Measurements from ENCODE around the gene VASP. TPM values are rescaled to one million over a fixed set of nuclear protein-coding genes. Genes with fewer than 3 reads are reported as not detected.

VASP gene
- total RNA-seq, 6 experiments from 2014 or later, result 179 to 199 (median 185) TPM

- TF ChIP-seq CTCF (IDR thresholded peaks at IDR 0.05), result no peak
- Mint-ChIP-seq H3K4me1 (ENCODE audit: low read depth) (peaks cover 40% of the 10 kb centered on the region), H3K4me3 (no peak overlapping the region), H3K36me3 (ENCODE audit: low read depth) (peaks cover 10% of the 10 kb centered on the region), H3K9me3 (no peaks in the 10 kb centered on the region), H3K27ac (no peak overlapping the region), H3K27me3 (ENCODE audit: insufficient read depth) (no peaks in the 10 kb centered on the region; the same call in 1 of the 2 replicates)
- DNase-seq, result no peak
Measured at GRCh38 chr19:45574526-45574925, 67.2 kb downstream of the VASP start.

- TF ChIP-seq CTCF (IDR thresholded peaks at IDR 0.05), result no peak
- Mint-ChIP-seq H3K27ac (peak overlapping the region; percentile 9; the same call in 1 of the 2 replicates), H3K27me3 (ENCODE audit: insufficient read depth) (no peaks in the 10 kb centered on the region; the same call in 1 of the 2 replicates)
Measured at GRCh38 chr19:45575216-45575615, 67.9 kb downstream of the VASP start.

More at GRCh38 chr19:45575216-45575615, 67.9 kb downstream of the VASP start:
- peaks cover 33% of the 10 kb centered on the region for H3K4me1 Mint-ChIP-seq (ENCODE audit: low read depth)
- H3K4me3 Mint-ChIP-seq, result no peak overlapping the region
- no peaks in the 10 kb centered on the region for H3K9me3 Mint-ChIP-seq
- DNase-seq, result no peak
- H3K36me3 Mint-ChIP-seq (ENCODE audit: low read depth), result peaks cover 5% of the 10 kb centered on the region; the same call in 1 of the 2 replicates

Other genes starting within 250 kb of the VASP start
- gene CKM, start 184.6 kb upstream of the VASP start, total RNA-seq (2021; fragmentation: NEBNext Ultra II Directional; extraction: Animal tissue kit (Norgen Biotek cat#: 25700)), result not detected
- gene KLC3, start 166.7 kb upstream of the VASP start, total RNA-seq (2021; fragmentation: NEBNext Ultra II Directional; extraction: Animal tissue kit (Norgen Biotek cat#: 25700)), result not detected
- gene ERCC2, start 136.9 kb upstream of the VASP start, total RNA-seq (2021; fragmentation: NEBNext Ultra II Directional; extraction: Animal tissue kit (Norgen Biotek cat#: 25700)), result 100 to 1,000 TPM in 1 of 6 experiments, 10 to 100 TPM in 5; 80.2 to 108 (median 87.8) TPM
- gene PPP1R13L, start 102.4 kb upstream of the VASP start, total RNA-seq (2021; fragmentation: NEBNext Ultra II Directional; extraction: Animal tissue kit (Norgen Biotek cat#: 25700)), result 10 to 100 TPM; 10.2 to 24.7 (median 22.2) TPM
- gene POLR1G, start 100.8 kb upstream of the VASP start, total RNA-seq (2021; fragmentation: NEBNext Ultra II Directional; extraction: Animal tissue kit (Norgen Biotek cat#: 25700)), result 10 to 100 TPM; 13.7 to 25.8 (median 15.1) TPM
- gene ERCC1, start 83.6 kb upstream of the VASP start, total RNA-seq (2021; fragmentation: NEBNext Ultra II Directional; extraction: Animal tissue kit (Norgen Biotek cat#: 25700)), result 100 to 1,000 TPM; 106 to 129 (median 117) TPM
- gene FOSB, start 39.5 kb upstream of the VASP start, total RNA-seq (2021; fragmentation: NEBNext Ultra II Directional; extraction: Animal tissue kit (Norgen Biotek cat#: 25700)), result 10 to 100 TPM; 35.0 to 71.5 (median 62.9) TPM
- gene RTN2, start 10.4 kb upstream of the VASP start, total RNA-seq (2021; fragmentation: NEBNext Ultra II Directional; extraction: Animal tissue kit (Norgen Biotek cat#: 25700)), result 10 to 100 TPM; 10.3 to 21.3 (median 13.8) TPM
- gene PPM1N, start 9.0 kb upstream of the VASP start, total RNA-seq (2021; fragmentation: NEBNext Ultra II Directional; extraction: Animal tissue kit (Norgen Biotek cat#: 25700)), result 1 to 10 TPM in 4 of 6 experiments, under 1 TPM in 2; 0.80 to 1.3 (median 1.1) TPM
- gene OPA3, start 77.3 kb downstream of the VASP start, total RNA-seq (2021; fragmentation: NEBNext Ultra II Directional; extraction: Animal tissue kit (Norgen Biotek cat#: 25700)), result 10 to 100 TPM; 13.3 to 15.5 (median 14.3) TPM
- 10 to 100 TPM in 4 of 6 experiments, 1 to 10 TPM in 2; 3.7 to 16.8 (median 13.3) TPM for gene GPR4, start 94.7 kb downstream of the VASP start, total RNA-seq (2021; fragmentation: NEBNext Ultra II Directional; extraction: Animal tissue kit (Norgen Biotek cat#: 25700))
- 10 to 100 TPM; 57.8 to 71.2 (median 64.7) TPM for gene EML2, start 131.9 kb downstream of the VASP start, total RNA-seq (2021; fragmentation: NEBNext Ultra II Directional; extraction: Animal tissue kit (Norgen Biotek cat#: 25700))
- gene GIPR, start 160.7 kb downstream of the VASP start, total RNA-seq (2021; fragmentation: NEBNext Ultra II Directional; extraction: Animal tissue kit (Norgen Biotek cat#: 25700)), result 1 to 10 TPM in 1 of 6 experiments, under 1 TPM in 5; 0.31 to 1.1 (median 0.68) TPM
- gene SNRPD2, start 184.5 kb downstream of the VASP start, total RNA-seq (2021; fragmentation: NEBNext Ultra II Directional; extraction: Animal tissue kit (Norgen Biotek cat#: 25700)), result 100 to 1,000 TPM; 470 to 573 (median 517) TPM
- gene QPCTL, start 185.2 kb downstream of the VASP start, total RNA-seq (2021; fragmentation: NEBNext Ultra II Directional; extraction: Animal tissue kit (Norgen Biotek cat#: 25700)), result 10 to 100 TPM; 17.6 to 31.5 (median 19.9) TPM
- gene FBXO46, start 223.4 kb downstream of the VASP start, total RNA-seq (2021; fragmentation: NEBNext Ultra II Directional; extraction: Animal tissue kit (Norgen Biotek cat#: 25700)), result 10 to 100 TPM in 4 of 6 experiments, 1 to 10 TPM in 2; 8.4 to 14.5 (median 11.0) TPM
- not detected for gene MEIOSIN, start 226.0 kb downstream of the VASP start, total RNA-seq (2021; fragmentation: NEBNext Ultra II Directional; extraction: Animal tissue kit (Norgen Biotek cat#: 25700))